HK-2 (cell line): ENCODE data around the gene IER5.
"Not testable (repeated sequence)": the region's sequence is repeated elsewhere in the genome, so short reads cannot be mapped to it uniquely, and the experiment has no call there.

Source experiments
- DNase-seq: peaks from one replicate; pipeline ENCODE4 v3.0.0-alpha.2; 2018; ENCODE audit not compliant: unreplicated experiment

IER5 gene

DNA sequence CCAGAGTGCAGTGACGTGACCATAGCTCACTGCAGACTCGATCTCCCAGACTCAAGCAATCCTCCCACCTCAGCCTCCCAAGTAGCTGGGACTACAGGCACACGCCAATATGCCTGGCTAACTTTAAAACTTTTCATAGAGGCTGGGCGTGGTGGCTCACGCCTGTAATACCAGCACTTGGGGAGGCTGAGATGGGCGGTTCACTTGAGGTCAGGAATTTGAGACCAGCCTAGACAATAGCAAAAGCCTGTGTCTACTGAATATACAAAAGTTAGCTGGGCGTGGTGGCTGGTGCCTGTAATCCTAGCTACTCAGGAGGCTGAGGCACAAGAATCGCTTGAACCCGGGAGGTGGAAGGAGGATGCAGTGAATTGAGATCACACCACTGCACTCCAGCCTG lies 27.5 kb downstream of the IER5 start:
- DNase-seq, result not testable (repeated sequence)

- no peak for DNase-seq
Observed at GRCh38 chr1:181116819-181117390, 28.4 kb downstream of the IER5 start.

DNA sequence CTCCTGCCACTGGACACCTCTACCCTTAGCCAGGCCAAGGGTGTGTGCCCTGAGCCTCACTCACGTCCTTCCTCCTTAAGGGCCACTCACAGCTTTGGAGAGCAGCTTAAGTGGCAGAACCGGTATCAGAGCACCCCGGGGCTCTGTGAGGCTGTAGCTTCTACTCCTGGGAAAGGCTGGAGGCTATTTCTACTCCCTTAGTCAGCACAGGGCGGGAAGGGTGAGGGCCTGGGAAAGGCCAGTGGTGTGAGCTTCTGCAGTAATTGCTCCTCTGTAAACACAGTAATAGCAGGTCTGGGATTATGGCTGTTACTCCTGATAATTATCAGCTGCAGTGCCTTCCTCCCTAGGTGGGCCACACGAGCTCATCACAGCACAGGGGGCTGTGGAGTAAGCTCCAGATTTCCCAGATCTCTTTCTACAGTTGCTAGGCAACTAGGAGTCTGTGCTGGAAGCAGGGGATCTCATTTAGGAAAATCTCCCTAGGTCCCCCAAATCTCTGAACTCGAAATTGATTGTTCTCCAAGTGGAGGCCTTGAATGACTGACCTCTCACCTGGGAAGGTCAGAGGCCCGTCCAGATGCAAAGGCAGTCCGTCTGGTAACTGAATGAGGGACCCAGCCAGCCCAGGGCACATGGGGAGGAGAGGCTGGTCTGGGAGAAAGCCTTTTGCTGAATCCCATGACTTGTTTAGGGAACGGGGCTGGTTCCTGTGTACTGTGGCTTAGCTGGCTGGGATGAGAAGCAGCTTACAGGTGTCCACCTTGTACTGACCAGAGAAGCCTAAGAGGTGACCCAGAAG lies 29.3 kb downstream of the IER5 start:
- no peak for DNase-seq

DNA sequence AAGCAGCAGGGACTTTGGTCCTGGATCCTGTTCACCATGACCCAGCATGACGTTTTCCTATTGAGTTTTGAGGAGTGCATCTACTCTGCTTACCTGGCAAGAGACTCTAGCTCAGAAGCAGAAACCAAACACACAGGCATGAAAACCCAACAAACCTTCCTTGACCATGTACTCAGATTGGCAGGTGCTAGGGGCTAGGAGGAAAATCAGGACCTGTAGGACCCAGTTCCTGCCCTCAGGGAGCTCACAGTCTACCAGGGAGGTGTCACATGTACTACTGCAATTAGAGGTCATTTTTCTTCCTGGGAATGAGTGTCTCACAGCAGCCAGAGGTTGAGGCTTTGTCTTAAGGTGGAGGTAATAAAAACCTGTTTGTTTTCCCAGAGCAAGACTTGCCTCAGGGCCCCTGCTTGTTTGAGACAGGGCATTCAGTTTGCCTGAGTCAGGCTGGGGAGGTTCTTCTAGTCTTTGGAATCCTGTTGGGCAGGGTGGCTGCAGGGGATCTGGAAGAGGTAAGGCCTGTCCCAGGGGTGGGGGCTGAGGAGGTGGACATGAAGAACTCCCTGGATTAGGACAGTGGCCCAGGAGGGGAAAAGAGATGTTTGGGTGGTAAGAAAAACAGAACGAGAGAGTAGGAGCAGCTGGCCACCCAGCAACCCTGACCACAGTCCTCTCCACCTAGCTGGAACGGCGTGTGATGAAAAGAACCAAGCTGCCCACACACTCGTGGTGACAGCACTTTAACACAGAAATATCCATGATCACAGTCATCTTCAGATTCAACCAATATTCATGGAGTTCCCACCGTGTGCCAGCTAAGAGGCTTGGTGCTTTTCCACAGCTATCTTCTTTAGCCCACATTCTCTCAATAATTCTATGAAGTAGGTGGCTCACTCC lies 30.8 kb downstream of the IER5 start:
- no peak for DNase-seq

- no peak for DNase-seq
Observed at GRCh38 chr1:181120924-181121323, 32.4 kb downstream of the IER5 start.

DNA sequence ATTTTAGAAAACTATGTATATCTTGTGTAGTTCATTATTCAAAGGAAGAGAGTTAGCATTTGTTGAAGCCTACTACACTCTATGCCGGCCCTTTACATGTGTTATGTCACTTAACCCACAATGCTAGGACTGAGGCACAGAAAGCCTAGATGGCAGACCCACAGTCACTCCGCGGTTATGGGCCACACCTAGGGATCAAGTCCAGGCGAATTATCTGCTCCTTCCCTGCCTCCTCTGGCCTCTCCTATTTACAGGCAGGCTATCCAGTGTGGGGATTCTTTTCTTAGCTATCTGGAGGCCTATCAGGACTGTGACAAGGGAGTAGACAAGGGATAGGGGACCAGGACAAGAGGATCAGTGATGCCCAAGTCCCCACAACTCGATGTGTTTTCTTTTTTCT lies 33.0 kb downstream of the IER5 start:
- no peak for DNase-seq

DNA sequence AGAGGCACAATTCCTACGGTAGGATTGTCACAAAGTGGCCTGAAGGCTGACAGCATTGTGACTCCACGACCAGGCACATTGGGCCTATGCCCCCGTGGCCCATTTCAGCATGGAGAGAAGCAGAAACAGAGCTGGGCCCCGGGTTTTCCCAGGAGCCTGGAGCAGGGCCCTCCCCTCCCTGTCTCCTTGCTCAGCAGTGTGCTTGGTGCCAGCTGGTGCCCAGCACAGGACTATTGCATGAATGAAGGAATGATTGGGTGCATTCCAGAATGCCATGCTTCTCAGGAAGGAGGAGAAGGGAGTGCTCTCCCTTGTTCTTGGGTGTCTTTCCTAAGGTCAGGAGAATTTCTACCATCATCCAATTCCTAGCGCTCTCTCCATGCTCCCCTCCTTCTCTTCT lies 33.7 kb downstream of the IER5 start:
- no peak for DNase-seq

- DNase-seq, result no peak
Observed at GRCh38 chr1:181123173-181123572, 34.7 kb downstream of the IER5 start.

DNA sequence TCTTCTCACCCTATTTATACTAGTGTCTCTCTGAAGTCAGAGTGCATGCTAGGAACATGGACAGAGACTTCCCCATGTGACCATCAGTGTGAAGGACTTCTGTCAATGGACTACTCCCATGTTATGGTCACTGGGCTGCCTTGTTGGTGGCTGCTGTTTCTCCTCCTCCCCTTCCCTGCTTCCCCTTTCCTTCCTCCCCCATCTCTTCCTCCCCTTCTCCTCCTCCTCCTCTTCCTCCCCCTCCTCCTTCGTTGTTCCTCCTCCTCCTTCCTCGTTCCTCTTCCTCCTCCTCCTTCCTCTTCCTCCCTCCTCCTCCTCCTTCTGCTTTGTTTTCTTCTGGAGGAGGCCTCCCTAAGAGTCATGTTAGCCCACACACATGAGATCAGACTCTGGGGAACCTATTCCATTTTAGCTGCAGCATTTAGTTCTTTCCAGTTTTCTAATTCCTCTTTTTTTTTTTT lies 35.8 kb downstream of the IER5 start:
- DNase-seq, result no peak

DNA sequence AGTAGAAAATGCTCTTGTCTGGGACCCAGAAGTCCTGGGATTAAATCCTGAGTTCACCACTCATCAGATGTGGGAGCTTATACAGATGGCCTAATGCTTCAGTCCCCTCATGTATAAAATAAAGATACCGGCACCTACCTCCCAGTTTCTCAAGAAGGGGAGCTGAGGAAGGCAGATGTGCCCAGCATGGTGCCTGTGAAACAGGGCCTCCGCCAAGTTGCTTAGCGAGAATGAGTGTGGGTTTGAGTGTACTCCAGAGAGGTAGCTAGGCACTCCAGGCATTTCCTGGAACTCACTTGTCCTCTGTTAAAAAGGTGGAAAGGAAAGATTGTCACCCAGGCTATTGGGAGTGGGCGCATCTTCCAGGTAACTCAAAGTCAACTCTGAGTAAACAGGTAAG lies 37.8 kb downstream of the IER5 start:
- DNase-seq, result no peak

GRCh38 chr1:181126871-181127587 lies 38.5 kb downstream of the IER5 start:
- peak; percentile 59 for DNase-seq

DNA sequence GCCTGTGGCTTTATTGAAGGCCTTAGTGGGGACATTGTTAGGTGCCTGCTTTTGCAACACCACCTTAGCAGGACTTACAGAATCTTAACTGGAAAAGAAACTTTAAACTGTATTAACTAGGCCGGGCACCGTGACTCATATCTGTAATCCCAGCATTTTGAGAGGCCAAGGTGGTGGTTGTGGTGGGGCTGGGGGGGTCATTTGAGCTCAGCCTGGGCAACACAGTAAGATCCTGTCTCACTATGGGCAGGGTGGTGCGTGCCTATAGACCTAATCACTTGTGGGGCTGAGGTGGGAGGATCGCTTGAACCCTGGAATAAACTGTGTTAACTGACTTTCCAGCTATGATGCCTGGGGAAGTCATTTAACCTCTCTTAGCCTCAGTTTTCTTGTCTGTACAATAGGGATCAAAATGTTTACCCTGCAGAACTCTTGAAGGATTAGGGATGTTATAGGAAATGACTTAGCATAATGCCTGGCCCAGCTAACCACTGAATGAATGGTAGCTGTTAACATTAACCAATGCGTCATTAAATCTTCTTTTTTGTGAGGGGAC lies 39.5 kb downstream of the IER5 start:
- peak; percentile 52 for DNase-seq

- no peak for DNase-seq
Observed at GRCh38 chr1:181128592-181129497, 40.3 kb downstream of the IER5 start.

GRCh38 chr1:181129771-181130606 lies 41.5 kb downstream of the IER5 start:
- DNase-seq, result no peak

GRCh38 chr1:181131255-181131941 lies 42.9 kb downstream of the IER5 start:
- DNase-seq, result no peak

GRCh38 chr1:181133441-181133951 lies 45.0 kb downstream of the IER5 start:
- DNase-seq, result no peak

DNA sequence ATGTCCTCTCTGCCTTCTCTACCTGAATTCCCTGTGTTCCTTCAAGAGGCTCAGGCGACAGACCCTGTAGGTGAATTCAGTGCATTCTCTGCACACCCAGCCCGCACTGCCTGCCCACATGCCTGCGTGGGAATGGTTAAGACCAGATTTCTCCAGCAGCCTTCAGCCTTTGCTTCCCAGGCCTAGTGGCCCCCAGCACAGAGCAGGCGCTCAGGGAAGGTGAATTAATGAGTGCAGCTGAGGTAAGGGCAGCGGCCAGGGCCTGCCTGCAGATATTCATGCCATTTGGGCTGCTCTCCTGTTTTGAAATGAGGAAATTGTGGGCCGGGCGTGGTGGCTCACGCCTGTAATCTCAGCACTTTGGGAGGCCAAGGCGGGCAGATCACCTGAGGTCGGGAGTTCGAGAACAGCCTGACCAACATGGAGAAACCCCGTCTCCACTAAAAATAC lies 45.5 kb downstream of the IER5 start:
- DNase-seq, result no peak
